Heart right ventricle (tissue), 16 donors: Measurements from ENCODE around the gene CFAP97D1. TPM values are rescaled to one million over a fixed set of nuclear protein-coding genes. Genes with fewer than 3 reads are reported as not detected.

Experiments used
- ATAC-seq, 8 donors: fragments of 200-7000 bp; cut with Tn5 transposase; one replicate each; pipeline ENCODE4 v1.9.1; 2020; ENCODE audit warnings: mild to moderate bottlenecking in 8 of 8, moderate library complexity in 8 of 8, moderate number of reproducible peaks in 1 of 8
- DNase-seq, 2 donors: peaks; one replicate each; pipeline ENCODE4 v3.0.0-alpha.2; 2020
- H3K27ac ChIP-seq, 10 donors: fragments of 200-600 bp; sonication (generic) in 2 of 10; one replicate each; pipeline versions ENCODE4 v1.5.0 to v1.8.0; 2020 to 2022; ENCODE audit warnings: mild to moderate bottlenecking in 3 of 10
- H3K27me3 ChIP-seq, 7 donors: fragments of 200-600 bp; one replicate each; pipeline ENCODE4 v1.8.0; 2021 to 2022; ENCODE audit warnings: mild to moderate bottlenecking in 2 of 7
- H3K36me3 ChIP-seq, 9 donors: fragments of 200-600 bp; sonication (generic) in 1 of 9; one replicate each; pipeline versions ENCODE4 v1.5.0 to v1.8.0; 2020 to 2022; ENCODE audit warnings: mild to moderate bottlenecking in 2 of 9
- H3K4me1 ChIP-seq, 9 donors: fragments of 200-600 bp; sonication (generic) in 1 of 9; one replicate each; pipeline versions ENCODE4 v1.5.0 to v1.8.0; 2020 to 2022; ENCODE audit warnings: mild to moderate bottlenecking in 4 of 9
- H3K4me3 ChIP-seq, 10 donors: fragments of 200-600 bp; sonication (generic) in 2 of 10; one replicate each; pipeline versions ENCODE4 v1.5.0 to v1.8.0; 2020 to 2022; ENCODE audit warnings: mild to moderate bottlenecking in 7 of 10, moderate library complexity in 2 of 10
- H3K9me3 ChIP-seq, 11 donors: fragments of 200-600 bp in 10 of 11; sonication (generic) in 2 of 11; one replicate each; pipeline versions ENCODE4 v1.5.0 to v1.8.0; 2013 to 2022; ENCODE audit warnings: mild to moderate bottlenecking in 2 of 11, control low read depth in 1 of 11, moderate library complexity in 1 of 11
- CTCF ChIP-seq, 9 donors: fragments of 200-600 bp; sonication (generic) in 2 of 9; IDR thresholded peaks; one replicate each; pipeline versions ENCODE4 v1.5.0 to v1.8.0; 2021 to 2022; ENCODE audit warnings: antibody characterized with exemption in 9 of 9, mild to moderate bottlenecking in 5 of 9, moderate library complexity in 1 of 9
- WGBS, 2 donors: extraction: QIAGEN DNeasy Blood & Tissue Kit; methylation state at CpG; one replicate each; pipeline ENCODE4 v1.1.7; 2013; ENCODE audit warnings: inconsistent platforms in 1 of 2; 5-methylcytosine and 5-hydroxymethylcytosine counted together
- intact Hi-C, 10 donors: fragments of 100-400 bp; cut with DNase I; formaldehyde crosslinking; loops; one replicate each; pipeline versions ENCODE4 v1.11.1 to v1.14.2; 2022
- polyA plus RNA-seq, 2 donors: library from polyadenylated mRNA; stranded (reverse); fragments of 200-250 nt; gene quantifications; one replicate each; pipeline ENCODE4 v1.2.3, GENCODE V29; 2013
- total RNA-seq, 10 donors: library from RNA; stranded (reverse); fragmentation: NEBNext Ultra II Directional in 3 of 10; extraction: Animal tissue kit (Norgen Biotek cat#: 25700) in 3 of 10; gene quantifications; one replicate each; pipeline versions ENCODE4 v1.2.1 to v1.2.4, GENCODE V29; 2021 to 2023
- donor health status: Arrhythmogenic right ventricular cardiomyopathy.
- donor health status: ischemic (EF 13 %, LVEDD 7.1; RV severe dilation, severe dysfunction).
- donor health status: healthy with polysubstance abuse.
- donor health status: DM: no; HTN: yes; CAD: no.
- donor health status: DM: no; HTN: no; CAD: no.
- donor health status: ischemic (EF 25% LVEDD 6.9; RV normal size, moderate dysfunction).
- donor health status: ischemic (EF 25% LVEDD 5.7; RV mildly dilated, moderate dysfunction).
- donor health status: healthy.
- donor health status: DM: yes; HTN: yes; CAD: no.
- donor health status: Ischemic cardiomyopathy.
- donor health status: ischemic (EF 35%, LVEDD 5.7; RV mildly dilated, moderate dysfunction).
- donor health status: nonischemic (EF 11% LVEDD 7.7; RV severe dilation, severe dysfunction).
- donor health status: DM: yes; HTN: yes; CAD: no.
- donor health status: PGD.
- donor health status: ischemic (EF 29% LVEDD 5.4; RV normal size, mild dysfunction).
- donor health status: nonischemic (EF 23%, LVEDD 6.1; RV moderate dilation, normal function).

CFAP97D1 gene
- total and polyA plus RNA-seq, 12 donors = 0.07 to 0.09 (median 0.09) TPM; not detected in 9

- H3K27me3 ChIP-seq = no peaks in the 10 kb centered on the region
- H3K9me3 ChIP-seq = no peaks in the 10 kb centered on the region
- H3K4me1 ChIP-seq = peaks cover 0 to 8% (median 0%) of the 10 kb centered on the region in 9 donors
- WGBS, 2 donors = 96 to 97% methylated on average over 2 of the region's 2 CpGs
- ATAC-seq (no peak), DNase-seq (no peak)
- H3K36me3 ChIP-seq = no peaks in the 10 kb centered on the region
- no peak overlapping the region for H3K4me3 ChIP-seq
- no peak overlapping the region for H3K27ac ChIP-seq
- intact Hi-C loops = no loop called here
- no peak for TF ChIP-seq CTCF (IDR thresholded peaks at IDR 0.05)
Observed at GRCh38 chr17:43736389-43736788, 43.8 kb upstream of the CFAP97D1 start.

DNA sequence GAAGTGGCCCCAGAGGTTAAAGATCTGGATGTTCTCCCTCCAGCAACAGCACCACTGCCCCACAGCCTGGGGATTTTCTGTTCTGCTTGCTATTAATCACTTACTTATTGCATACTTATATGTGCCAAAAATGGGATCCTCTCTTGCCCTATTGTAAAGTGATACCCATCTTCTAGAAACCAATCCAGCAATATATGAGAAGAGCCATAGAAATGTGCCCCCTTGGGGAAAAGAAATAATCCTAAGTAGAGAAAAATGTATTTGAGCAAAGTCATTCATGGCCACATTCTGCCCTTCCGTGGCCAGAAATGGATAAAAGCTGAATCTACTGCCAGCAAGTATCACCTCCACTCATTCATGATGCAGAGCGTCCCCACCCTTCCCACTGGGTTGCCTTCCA, 42.5 kb upstream of the CFAP97D1 start:
- Histone ChIP-seq H3K27me3 (no peaks in the 10 kb centered on the region), H3K9me3 (no peaks in the 10 kb centered on the region), H3K4me3 (no peak overlapping the region), H3K27ac (no peak overlapping the region), H3K4me1 (peaks cover 0 to 8% (median 0%) of the 10 kb centered on the region in 9 donors), H3K36me3 (no peaks in the 10 kb centered on the region)
- TF ChIP-seq CTCF (IDR thresholded peaks at IDR 0.05) = no peak
- DNase-seq (no peak), ATAC-seq (no peak)
- intact Hi-C loops = no loop called here
- WGBS, 2 donors = 85 to 92% methylated on average over 2 of the region's 2 CpGs

DNA sequence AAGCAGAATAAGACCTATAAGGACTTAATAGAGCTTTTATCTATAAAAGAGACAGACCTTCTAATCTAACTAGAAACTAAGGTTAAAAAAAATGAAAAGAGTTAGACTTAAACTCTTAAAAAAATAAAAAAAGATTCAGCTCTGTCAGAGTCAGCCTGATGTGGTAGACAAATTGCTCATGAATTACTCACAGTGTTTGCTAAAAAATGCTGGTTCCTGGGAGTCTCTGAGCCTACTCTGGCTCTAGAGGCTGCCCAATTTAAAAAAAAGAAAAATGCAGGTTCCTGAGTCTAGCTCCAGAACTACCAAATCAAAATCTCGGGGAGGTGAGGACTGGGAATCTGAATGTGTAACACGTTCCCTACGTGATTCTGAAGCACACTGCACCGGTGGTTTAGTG, 39.7 kb upstream of the CFAP97D1 start:
- intact Hi-C loops = no loop called here
- no peaks in the 10 kb centered on the region for H3K36me3 ChIP-seq
- H3K4me1 ChIP-seq = peaks cover 0 to 4% (median 0%) of the 10 kb centered on the region in 9 donors
- H3K27ac ChIP-seq = no peak overlapping the region
- WGBS, 2 donors = 89% methylated on average over 4 of the region's 4 CpGs
- peaks cover 0 to 12% (median 0%) of the 10 kb centered on the region in 7 donors for H3K27me3 ChIP-seq
- DNase-seq (no peak), ATAC-seq (no peak)
- no peak for TF ChIP-seq CTCF (IDR thresholded peaks at IDR 0.05)
- H3K9me3 ChIP-seq = no peaks in the 10 kb centered on the region
- no peak overlapping the region for H3K4me3 ChIP-seq

- ATAC-seq (no peak), DNase-seq (no peak)
- Histone ChIP-seq H3K27ac (no peak overlapping the region), H3K27me3 (peaks cover 0 to 12% (median 0%) of the 10 kb centered on the region in 7 donors), H3K4me1 (peaks cover 0 to 15% (median 0%) of the 10 kb centered on the region in 9 donors), H3K9me3 (no peaks in the 10 kb centered on the region), H3K4me3 (no peak overlapping the region), H3K36me3 (no peaks in the 10 kb centered on the region)
- intact Hi-C loops = no loop called here
- TF ChIP-seq CTCF (IDR thresholded peaks at IDR 0.05) = no peak
- WGBS, 2 donors = 82 to 89% methylated on average over 5 of the region's 5 CpGs
Observed at GRCh38 chr17:43741636-43742035, 38.6 kb upstream of the CFAP97D1 start.
